ENCODE results near the gene ARID3C.

Gene ARID3C

DNA sequence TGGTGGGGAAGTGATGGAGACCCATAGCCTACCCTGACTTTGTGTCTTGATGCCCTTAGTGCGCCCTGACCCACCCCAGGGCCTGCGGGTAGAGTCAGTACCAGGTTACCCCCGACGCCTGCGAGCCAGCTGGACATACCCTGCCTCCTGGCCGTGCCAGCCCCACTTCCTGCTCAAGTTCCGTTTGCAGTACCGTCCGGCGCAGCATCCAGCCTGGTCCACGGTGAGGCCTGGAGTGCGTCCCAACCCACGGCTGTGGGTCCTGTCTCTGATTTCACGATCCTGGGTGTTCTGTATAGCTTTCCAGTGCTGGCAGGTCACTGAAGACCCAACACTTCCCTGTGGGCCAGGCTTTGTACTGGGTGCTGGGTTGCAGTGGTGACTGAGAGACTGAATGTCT lies 29.6 kb upstream of the ARID3C start:
- TF ChIP-seq, protein P1, sequence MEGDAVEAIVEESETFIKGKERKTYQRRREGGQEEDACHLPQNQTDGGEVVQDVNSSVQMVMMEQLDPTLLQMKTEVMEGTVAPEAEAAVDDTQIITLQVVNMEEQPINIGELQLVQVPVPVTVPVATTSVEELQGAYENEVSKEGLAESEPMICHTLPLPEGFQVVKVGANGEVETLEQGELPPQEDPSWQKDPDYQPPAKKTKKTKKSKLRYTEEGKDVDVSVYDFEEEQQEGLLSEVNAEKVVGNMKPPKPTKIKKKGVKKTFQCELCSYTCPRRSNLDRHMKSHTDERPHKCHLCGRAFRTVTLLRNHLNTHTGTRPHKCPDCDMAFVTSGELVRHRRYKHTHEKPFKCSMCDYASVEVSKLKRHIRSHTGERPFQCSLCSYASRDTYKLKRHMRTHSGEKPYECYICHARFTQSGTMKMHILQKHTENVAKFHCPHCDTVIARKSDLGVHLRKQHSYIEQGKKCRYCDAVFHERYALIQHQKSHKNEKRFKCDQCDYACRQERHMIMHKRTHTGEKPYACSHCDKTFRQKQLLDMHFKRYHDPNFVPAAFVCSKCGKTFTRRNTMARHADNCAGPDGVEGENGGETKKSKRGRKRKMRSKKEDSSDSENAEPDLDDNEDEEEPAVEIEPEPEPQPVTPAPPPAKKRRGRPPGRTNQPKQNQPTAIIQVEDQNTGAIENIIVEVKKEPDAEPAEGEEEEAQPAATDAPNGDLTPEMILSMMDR (IDR thresholded peaks at IDR 0.05), result no peak
- TF ChIP-seq ZFX (IDR thresholded peaks at IDR 0.05; ENCODE audit: borderline replicate concordance), result no peak
- H3K27ac ChIP-seq, result no peak overlapping the region

DNA sequence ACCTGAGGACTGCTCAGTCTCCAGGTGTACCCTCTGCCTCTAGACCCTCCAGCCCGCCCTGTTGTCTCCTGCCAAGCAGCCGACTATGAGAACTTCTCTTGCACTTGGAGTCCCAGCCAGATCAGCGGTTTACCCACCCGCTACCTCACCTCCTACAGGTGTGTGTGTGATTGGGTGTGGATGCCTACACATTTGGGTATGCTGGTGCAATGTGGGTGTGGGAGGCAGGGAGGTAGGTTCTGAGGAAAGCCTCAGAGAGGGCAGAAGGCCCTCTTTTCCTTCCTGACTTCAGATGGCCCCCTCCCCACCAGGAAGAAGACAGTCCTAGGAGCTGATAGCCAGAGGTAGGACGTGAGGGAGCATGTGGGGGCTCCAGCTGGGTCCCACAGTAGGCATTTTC lies 28.1 kb upstream of the ARID3C start:
- TF ChIP-seq, protein P1 (IDR thresholded peaks at IDR 0.05), result no peak
- TF ChIP-seq ZFX (IDR thresholded peaks at IDR 0.05; ENCODE audit: borderline replicate concordance), result no peak
- no peak overlapping the region for H3K27ac ChIP-seq

DNA sequence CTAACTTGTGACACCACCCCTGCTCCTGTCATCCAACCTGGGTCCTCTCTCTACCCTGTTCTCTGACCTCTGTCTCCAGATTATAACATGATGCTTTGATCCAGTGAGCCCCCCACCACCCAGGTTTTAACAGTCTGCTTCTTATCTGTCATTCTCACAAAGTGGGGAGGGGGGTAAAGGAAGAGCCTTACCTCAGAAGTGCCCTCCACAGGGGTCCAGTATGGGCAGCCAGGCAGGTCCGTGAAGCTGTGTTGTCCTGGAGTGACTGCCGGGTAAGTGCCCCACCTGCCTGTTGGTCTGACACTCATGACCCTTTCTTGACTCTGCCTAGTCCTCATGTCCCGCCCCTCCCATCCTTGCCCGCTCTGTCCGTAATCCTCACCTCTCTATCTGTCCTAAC lies 26.5 kb upstream of the ARID3C start:
- H3K27ac ChIP-seq, result no peak overlapping the region
- TF ChIP-seq, protein P1 (IDR thresholded peaks at IDR 0.05), result no peak
- TF ChIP-seq ZFX (IDR thresholded peaks at IDR 0.05; ENCODE audit: borderline replicate concordance), result no peak

DNA sequence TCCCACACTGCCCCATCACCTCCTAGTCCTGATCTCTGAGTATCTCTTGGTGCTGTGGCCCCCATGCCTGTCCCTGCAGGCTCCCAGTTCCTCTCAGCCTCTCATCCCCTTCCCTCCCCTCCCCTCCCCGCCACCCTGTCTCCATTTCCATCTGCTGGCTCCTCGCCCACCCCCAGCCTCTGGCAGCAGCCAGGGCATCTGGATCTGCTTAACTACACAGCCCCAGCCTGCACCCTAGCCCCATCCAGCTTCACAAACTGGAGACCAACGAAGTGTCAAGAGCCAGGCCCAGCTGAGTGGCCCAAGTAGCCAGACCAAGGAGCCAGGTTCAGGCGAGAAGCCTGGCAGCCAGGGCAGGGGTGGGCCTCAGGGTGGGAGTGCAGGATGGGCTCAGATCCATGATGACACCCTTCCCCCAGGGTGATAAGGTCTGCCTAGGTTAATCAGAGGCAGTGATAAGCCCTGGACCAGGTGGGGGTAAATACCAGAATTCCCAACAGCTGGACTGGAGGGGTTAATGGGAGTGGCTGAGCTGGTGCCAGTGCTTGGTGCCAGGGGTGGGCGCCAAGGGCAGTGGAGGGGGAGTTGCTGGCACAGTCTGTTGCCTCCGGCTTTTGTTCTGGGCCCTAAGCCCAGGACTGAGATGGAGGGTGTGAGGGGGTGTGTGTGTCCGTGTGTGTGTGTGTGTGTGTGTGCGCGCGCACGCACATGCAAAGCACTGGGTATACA lies 25.6 kb upstream of the ARID3C start:
- TF ChIP-seq, protein P1 (IDR thresholded peaks at IDR 0.05), result no peak
- no peak for TF ChIP-seq ZFX (IDR thresholded peaks at IDR 0.05; ENCODE audit: borderline replicate concordance)
- H3K27ac ChIP-seq, result no peak overlapping the region

DNA sequence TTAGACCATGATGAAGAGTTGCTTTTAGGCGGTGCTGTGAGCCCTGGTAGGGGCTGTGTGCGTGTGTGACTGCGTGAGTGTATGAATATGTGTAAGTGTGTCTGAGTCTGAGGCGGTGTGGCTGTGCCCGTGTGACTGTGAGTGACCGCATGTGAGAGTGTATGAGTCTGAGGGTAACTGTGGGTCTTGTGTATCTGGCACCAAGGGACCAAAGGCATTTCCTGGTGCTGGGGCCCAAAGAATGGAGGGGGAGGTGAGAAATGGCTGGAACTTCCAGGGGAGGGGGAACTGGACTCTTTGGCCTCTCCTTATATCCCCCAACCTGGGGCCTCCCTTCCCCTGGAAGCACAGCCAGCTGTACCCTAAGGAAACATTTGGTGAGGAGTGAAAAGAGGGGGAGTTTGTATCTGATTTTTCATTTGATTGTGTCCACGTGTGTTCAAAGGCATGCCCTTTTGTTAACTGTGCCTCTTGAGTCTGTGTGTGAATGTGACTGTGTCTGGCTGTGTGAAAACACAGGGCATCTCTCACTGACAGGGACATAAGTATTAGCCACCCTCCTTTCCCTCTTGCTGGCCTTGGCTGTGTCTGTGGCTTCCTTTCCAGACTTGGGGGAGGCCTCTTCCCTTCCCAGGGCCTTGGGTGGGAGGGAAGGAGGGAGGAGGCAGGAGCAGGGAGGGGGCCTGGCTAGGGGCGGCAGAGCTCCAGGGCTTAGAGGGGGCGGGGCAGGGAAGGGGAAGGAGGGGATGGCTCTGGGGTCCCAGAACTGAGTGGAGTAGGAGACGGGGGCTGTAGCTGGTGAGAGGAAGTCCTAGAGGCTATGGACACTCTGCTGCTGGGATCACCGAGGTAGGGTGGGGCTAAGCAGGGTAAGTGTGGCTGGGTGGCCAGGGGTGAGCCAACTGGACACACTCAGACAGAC lies 24.5 kb upstream of the ARID3C start:
- H3K27ac ChIP-seq, result peak overlapping the region; percentile 90
- TF ChIP-seq, protein P1 (IDR thresholded peaks at IDR 0.05), result no peak
- TF ChIP-seq ZFX (IDR thresholded peaks at IDR 0.05; ENCODE audit: borderline replicate concordance), result no peak

DNA sequence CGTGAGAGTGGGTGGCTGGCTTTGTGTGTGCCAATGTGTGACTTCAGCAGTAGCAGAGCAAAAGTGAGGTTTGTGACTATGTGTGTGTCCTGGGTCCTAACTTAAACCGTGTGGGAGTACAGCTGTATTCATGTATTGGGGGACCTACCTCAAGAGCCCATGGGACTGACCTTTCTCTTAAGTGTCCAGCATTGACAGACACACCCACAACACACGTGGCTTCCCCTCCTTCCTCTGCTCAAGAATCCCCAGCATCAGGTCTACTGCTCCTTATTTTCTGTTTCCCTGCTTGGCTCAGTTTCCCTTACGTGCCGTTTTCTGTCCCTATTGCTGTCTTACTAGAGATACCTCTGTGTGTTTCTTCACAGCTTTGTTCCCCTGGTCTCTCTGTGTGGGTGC lies 23.7 kb upstream of the ARID3C start:
- TF ChIP-seq, protein P1 (IDR thresholded peaks at IDR 0.05), result no peak
- TF ChIP-seq ZFX (IDR thresholded peaks at IDR 0.05; ENCODE audit: borderline replicate concordance), result no peak
- H3K27ac ChIP-seq, result peak overlapping the region; percentile 90

Data from 22Rv1 (cell line).